Bronchial epithelial cell (primary cell): Measurements from ENCODE around the gene ITGA6. TPM values are rescaled to one million over a fixed set of nuclear protein-coding genes. Genes with fewer than 3 reads are reported as not detected.

Experiments used
- DNase-seq: peaks from one replicate; pipeline ENCODE4 v3.0.0-alpha.2; 2010; ENCODE audit warnings: low read depth
- FAIRE-seq: peaks from 2 replicates; lab custom pipeline; 2011; peaks lifted over from hg19 to GRCh38; lab: Jason Lieb, UNC
- H3K27me3 ChIP-seq: 2 replicates; pipeline ENCODE4 v1.5.1; 2011; ENCODE audit warnings: low read length; ENCODE audit not compliant: control insufficient read depth, insufficient read depth
- H3K36me3 ChIP-seq: 2 replicates; pipeline ENCODE4 v1.5.1; 2011; ENCODE audit warnings: low read length; ENCODE audit not compliant: control insufficient read depth, insufficient read depth
- H3K4me3 ChIP-seq: 2 replicates; pipeline ENCODE4 v1.5.1; 2011; ENCODE audit warnings: mild to moderate bottlenecking, low read depth, low read length, control low read depth
- CTCF ChIP-seq: IDR thresholded peaks from 2 replicates; pipeline ENCODE4 v1.5.1; 2011; ENCODE audit warnings: mild to moderate bottlenecking, moderate library complexity, low read length, control low read depth, inconsistent platforms; ENCODE audit not compliant: insufficient read depth, severe bottlenecking
- total RNA-seq: library from RNA; depleted of rRNA; stranded (reverse); fragments of >200 nt; gene quantifications from 2 replicates; pipeline ENCODE4 v1.2.1, GENCODE V29; 2014

The ITGA6 gene
- total RNA-seq, 1 donor from 2014 or later = 390 TPM

GRCh38 chr2:172458561-172459124 is 31.3 kb downstream of the ITGA6 start:
- Histone ChIP-seq H3K36me3 (no peaks in the 10 kb centered on the region), H3K4me3 (no peak overlapping the region), H3K27me3 (no peaks in the 10 kb centered on the region)
- FAIRE-seq (no peak), DNase-seq (no peak)
- no peak for TF ChIP-seq CTCF

- no peaks in the 10 kb centered on the region for H3K36me3 ChIP-seq
- DNase-seq = no peak
- H3K27me3 ChIP-seq = no peaks in the 10 kb centered on the region
- no peak overlapping the region for H3K4me3 ChIP-seq
- FAIRE-seq = no peak
- TF ChIP-seq CTCF = no peak
Measured at GRCh38 chr2:172460780-172461201, 33.4 kb downstream of the ITGA6 start.

- no peak overlapping the region for H3K4me3 ChIP-seq
- DNase-seq (peak; percentile 49), FAIRE-seq (no peak)
- peak; percentile 90 for TF ChIP-seq CTCF
- no peaks in the 10 kb centered on the region for H3K27me3 ChIP-seq
- H3K36me3 ChIP-seq = peaks cover 3% of the 10 kb centered on the region
Measured at GRCh38 chr2:172461591-172462372, 34.4 kb downstream of the ITGA6 start.

- TF ChIP-seq CTCF = no peak
- FAIRE-seq (no peak), DNase-seq (no peak)
- no peak overlapping the region for H3K4me3 ChIP-seq
- no peaks in the 10 kb centered on the region for H3K27me3 ChIP-seq
- peaks cover 5% of the 10 kb centered on the region for H3K36me3 ChIP-seq
Measured at GRCh38 chr2:172462373-172462848, 35.0 kb downstream of the ITGA6 start.

- H3K36me3 ChIP-seq = peaks cover 7% of the 10 kb centered on the region
- TF ChIP-seq CTCF = no peak
- DNase-seq = peak; percentile 72
- FAIRE-seq = no peak
- no peak overlapping the region for H3K4me3 ChIP-seq
- no peaks in the 10 kb centered on the region for H3K27me3 ChIP-seq
Measured at GRCh38 chr2:172462849-172463381, 35.5 kb downstream of the ITGA6 start.
